GM18868 (cell line): ENCODE results near the gene ENOX1.

Source experiments
- ATAC-seq: cut with Tn5 transposase; IDR thresholded peaks from one replicate; pipeline ENCODE4 v1.9.1; 2021; ENCODE audit warnings: mild to moderate bottlenecking, moderate library complexity; ENCODE audit not compliant: unreplicated experiment

The ENOX1 gene

GRCh38 chr13:43749503-43749902 is 37.3 kb downstream of the ENOX1 start:
- ATAC-seq, result no peak

GRCh38 chr13:43744261-43745031 is 42.3 kb downstream of the ENOX1 start:
- ATAC-seq, result no peak

- no peak for ATAC-seq
Observed at GRCh38 chr13:43742911-43743310, 43.9 kb downstream of the ENOX1 start.

- no peak for ATAC-seq
Observed at GRCh38 chr13:43737392-43737923, 49.3 kb downstream of the ENOX1 start.

- no peak for ATAC-seq
Observed at GRCh38 chr13:43732726-43733125, 54.0 kb downstream of the ENOX1 start.

GRCh38 chr13:43731296-43731695 is 55.5 kb downstream of the ENOX1 start:
- ATAC-seq, result no peak

- no peak for ATAC-seq
Observed at GRCh38 chr13:43730642-43731041, 56.1 kb downstream of the ENOX1 start.

- no peak for ATAC-seq
Observed at GRCh38 chr13:43728421-43728820, 58.4 kb downstream of the ENOX1 start.

GRCh38 chr13:43727856-43728255 is 58.9 kb downstream of the ENOX1 start:
- no peak for ATAC-seq

GRCh38 chr13:43725460-43725859 is 61.3 kb downstream of the ENOX1 start:
- ATAC-seq, result no peak

- ATAC-seq, result no peak
Observed at GRCh38 chr13:43720780-43721397, 65.9 kb downstream of the ENOX1 start.

- no peak for ATAC-seq
Observed at GRCh38 chr13:43698758-43699157, 88.0 kb downstream of the ENOX1 start.

GRCh38 chr13:43698009-43698408 is 88.8 kb downstream of the ENOX1 start:
- ATAC-seq, result peak; percentile 72

- no peak for ATAC-seq
Observed at GRCh38 chr13:43697323-43697722, 89.4 kb downstream of the ENOX1 start.

- ATAC-seq, result no peak
Observed at GRCh38 chr13:43694146-43694664, 92.6 kb downstream of the ENOX1 start.

GRCh38 chr13:43693639-43694038 is 93.1 kb downstream of the ENOX1 start:
- no peak for ATAC-seq

- no peak for ATAC-seq
Observed at GRCh38 chr13:43688227-43688907, 98.4 kb downstream of the ENOX1 start.

- ATAC-seq, result no peak
Observed at GRCh38 chr13:43687038-43687437, 99.7 kb downstream of the ENOX1 start.

GRCh38 chr13:43686557-43686956 is 100.2 kb downstream of the ENOX1 start:
- no peak for ATAC-seq

GRCh38 chr13:43684963-43685725 is 101.6 kb downstream of the ENOX1 start:
- no peak for ATAC-seq

- ATAC-seq, result no peak
Observed at GRCh38 chr13:43682701-43683100, 104.1 kb downstream of the ENOX1 start.
